ENCODE data around the gene ZNF205. TPM values are rescaled to one million over a fixed set of nuclear protein-coding genes. Genes with fewer than 3 reads are reported as not detected.

Gene ZNF205
- polyA plus RNA-seq, 1 of the 3 experiments (the other 2 are of a cell fraction): 9.7 TPM

DNA sequence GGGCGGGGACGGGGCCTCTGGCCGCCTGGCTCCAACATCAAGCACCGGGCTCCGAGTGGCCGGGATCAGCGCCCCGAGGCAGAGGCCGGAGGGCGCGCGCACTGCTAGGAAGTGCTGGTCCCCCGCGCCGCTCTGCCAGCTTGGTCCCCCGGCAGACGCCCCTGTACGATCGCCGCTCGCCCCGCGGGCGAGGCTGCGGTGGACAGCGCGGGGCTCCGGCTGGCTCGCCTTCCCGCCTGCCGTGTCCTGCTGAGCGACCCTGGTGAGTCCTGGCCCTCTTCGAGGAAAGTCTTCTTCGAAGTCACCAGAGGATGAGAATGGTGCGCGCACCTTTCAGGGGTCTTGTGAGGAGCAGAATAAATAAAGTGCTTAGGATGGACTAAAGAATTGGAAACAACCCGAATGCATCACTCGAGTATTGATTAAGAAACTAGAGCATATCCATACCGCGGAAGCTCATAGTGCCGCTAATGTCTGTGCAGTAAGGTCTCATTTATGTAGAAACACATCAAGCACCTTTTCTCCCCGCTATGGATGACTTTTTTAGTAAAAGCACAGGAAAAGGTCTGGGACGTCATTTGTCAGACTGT lies 22.8 kb downstream of the ZNF205 start:
- H3K4me3 ChIP-seq (ENCODE audit: low read depth in 2 of 2, low read length in 1 of 2): peak overlapping the region; percentile 81 to 96
- ChIA-PET CTCF (interaction anchor here (0.8 to 4.6 kb wide), 7 partner anchors 15 to 267 kb away, joined by 3 to 43 read pairs (median 6); no protein-coding TSS in a partner anchor), POLR2A (interaction anchor here (0.6 to 2.2 kb wide), 8 partner anchors 8 to 39 kb away, joined by 3 to 18 read pairs (median 4); no protein-coding TSS in a partner anchor)
- peak overlapping the region; percentile 77 to 82 for H3K27ac ChIP-seq (ENCODE audit: low read depth in 2 of 2, low read length in 1 of 2)
- peaks cover 50% of the 10 kb centered on the region for H3K79me2 ChIP-seq (ENCODE audit: insufficient read depth)
- H3K4me1 ChIP-seq (ENCODE audit: control insufficient read depth in 1 of 2, insufficient read depth in 2 of 2, low read depth in 1 of 2, low read length in 1 of 2): peaks cover 2 to 7% of the 10 kb centered on the region in 2 experiments; a peak in 3 of 4 replicates
- WGBS (ENCODE audit: low lambda C conversion rate): 0% methylated on average over 11 of the region's 43 CpGs
- H4K20me1 ChIP-seq (ENCODE audit: insufficient read depth): peaks cover 8% of the 10 kb centered on the region; the same call in 1 of the 2 replicates
- peaks cover 16 to 27% of the 10 kb centered on the region in 2 experiments for H3K36me3 ChIP-seq (replicated peaks in 1 of 2; ENCODE audit: control insufficient read depth in 1 of 2, insufficient read depth in 2 of 2, low read length in 1 of 2)
- no peaks in the 10 kb centered on the region for H3K9me2 ChIP-seq
- H3F3A ChIP-seq (replicated peaks; ENCODE audit: insufficient read depth): peaks cover 18% of the 10 kb centered on the region
- H3K4me2 ChIP-seq: peak overlapping the region; percentile 96
- H2AFZ ChIP-seq (ENCODE audit: low read depth): peak overlapping the region; percentile 96
- no peak for DNase-seq
- peak overlapping the region; percentile 94 for H3K9ac ChIP-seq
- no peak for TF ChIP-seq FOSL2 (IDR thresholded peaks at IDR 0.05; ENCODE audit: borderline replicate concordance, low read depth)
- peak; percentile 54; the same call in 1 of the 2 replicates for TF ChIP-seq TAF1 (IDR thresholded peaks at IDR 0.05; ENCODE audit: borderline replicate concordance, low read depth, low read length)
- no peak for TF ChIP-seq RAD21 (IDR thresholded peaks at IDR 0.05; ENCODE audit: low read length)
- TF ChIP-seq, protein P1, sequence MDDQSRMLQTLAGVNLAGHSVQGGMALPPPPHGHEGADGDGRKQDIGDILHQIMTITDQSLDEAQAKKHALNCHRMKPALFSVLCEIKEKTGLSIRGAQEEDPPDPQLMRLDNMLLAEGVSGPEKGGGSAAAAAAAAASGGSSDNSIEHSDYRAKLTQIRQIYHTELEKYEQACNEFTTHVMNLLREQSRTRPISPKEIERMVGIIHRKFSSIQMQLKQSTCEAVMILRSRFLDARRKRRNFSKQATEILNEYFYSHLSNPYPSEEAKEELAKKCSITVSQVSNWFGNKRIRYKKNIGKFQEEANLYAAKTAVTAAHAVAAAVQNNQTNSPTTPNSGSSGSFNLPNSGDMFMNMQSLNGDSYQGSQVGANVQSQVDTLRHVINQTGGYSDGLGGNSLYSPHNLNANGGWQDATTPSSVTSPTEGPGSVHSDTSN (IDR thresholded peaks at IDR 0.05): no peak
- no peak for TF ChIP-seq FOXM1 (IDR thresholded peaks at IDR 0.05; ENCODE audit: low read depth)
- TF ChIP-seq JUND (IDR thresholded peaks at IDR 0.05): no peak
- 0 out of 2 replicates have a peak, but pooled peaks have one; percentile 6 for TF ChIP-seq MAX (IDR thresholded peaks at IDR 0.05; ENCODE audit: low read depth)
- TF ChIP-seq TCF12 (IDR thresholded peaks at IDR 0.05): no peak
- TF ChIP-seq MXI1 (IDR thresholded peaks at IDR 0.05; ENCODE audit: low read depth, low read length): 0 out of 2 replicates have a peak, but pooled peaks have one; percentile 40
- no peaks in the 10 kb centered on the region for H3K9me3 ChIP-seq
- no peaks in the 10 kb centered on the region for H3K27me3 ChIP-seq (ENCODE audit: insufficient read depth)

DNA sequence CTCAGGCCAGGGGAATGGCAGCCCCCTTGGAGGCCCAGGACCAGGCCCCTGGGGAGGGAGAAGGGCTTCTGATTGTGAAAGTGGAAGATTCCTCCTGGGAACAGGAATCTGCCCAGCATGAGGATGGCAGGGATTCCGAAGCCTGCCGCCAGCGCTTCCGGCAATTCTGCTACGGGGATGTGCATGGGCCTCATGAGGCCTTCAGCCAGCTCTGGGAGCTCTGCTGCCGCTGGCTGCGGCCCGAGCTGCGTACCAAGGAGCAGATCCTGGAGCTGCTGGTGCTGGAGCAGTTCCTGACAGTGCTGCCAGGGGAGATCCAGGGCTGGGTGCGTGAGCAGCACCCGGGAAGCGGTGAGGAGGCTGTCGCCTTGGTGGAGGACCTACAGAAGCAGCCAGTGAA lies 24.9 kb downstream of the ZNF205 start:
- WGBS (ENCODE audit: low lambda C conversion rate): 93% methylated on average over 12 of the region's 13 CpGs
- Histone ChIP-seq H3K27me3 (ENCODE audit: insufficient read depth) (no peaks in the 10 kb centered on the region), H3K4me1 (ENCODE audit: control insufficient read depth in 1 of 2, insufficient read depth in 2 of 2, low read depth in 1 of 2, low read length in 1 of 2) (peaks cover 2 to 7% of the 10 kb centered on the region in 2 experiments; a peak in 3 of 4 replicates), H3K4me2 (no peak overlapping the region), H3K27ac (ENCODE audit: low read depth in 2 of 2, low read length in 1 of 2) (no peak overlapping the region), H2AFZ (ENCODE audit: low read depth) (no peak overlapping the region), H3K36me3 (replicated peaks in 1 of 2; ENCODE audit: control insufficient read depth in 1 of 2, insufficient read depth in 2 of 2, low read length in 1 of 2) (peaks cover 15 to 33% of the 10 kb centered on the region in 2 experiments), H3K79me2 (ENCODE audit: insufficient read depth) (peaks cover 43% of the 10 kb centered on the region), H3K4me3 (ENCODE audit: low read depth in 2 of 2, low read length in 1 of 2) (no peak overlapping the region), H3K9me3 (no peaks in the 10 kb centered on the region), H4K20me1 (ENCODE audit: insufficient read depth) (peaks cover 8% of the 10 kb centered on the region; the same call in 1 of the 2 replicates), H3K9me2 (no peaks in the 10 kb centered on the region), H3K9ac (no peak overlapping the region), H3F3A (replicated peaks; ENCODE audit: insufficient read depth) (peaks cover 4% of the 10 kb centered on the region)
- no peak for DNase-seq
- no peak for TF ChIP-seq NRF1 (IDR thresholded peaks at IDR 0.05; ENCODE audit: low read depth, low read length)
- POLR2A ChIA-PET: interaction anchor here (1.3 kb wide), 1 partner anchor 12 kb away, joined by 3 read pairs; no protein-coding TSS in a partner anchor
- CTCF ChIA-PET: interaction anchor here (1.1 to 4.6 kb wide), 4 partner anchors 9 to 109 kb away, joined by 3 to 43 read pairs (median 4); no protein-coding TSS in a partner anchor

All from SK-N-SH (cell line).